Measurements from ENCODE around the gene LYL1. TPM values are rescaled to one million over a fixed set of nuclear protein-coding genes. Genes with fewer than 3 reads are reported as not detected.

LYL1 gene
- total and polyA plus RNA-seq, 2 of the 13 experiments (the other 11 are each of a cell fraction or from before 2014, with no cell fraction given): 0.75 to 0.92 TPM

- TF ChIP-seq NFAT5 (CRISPR knock-in tag; IDR thresholded peaks at IDR 0.05): no peak
- no peak for TF ChIP-seq ZNF329 (CRISPR knock-in tag; IDR thresholded peaks at IDR 0.05; ENCODE audit: low read depth)
- TF ChIP-seq SAFB2 (CRISPR knock-in tag; IDR thresholded peaks at IDR 0.05; ENCODE audit: borderline replicate concordance, low read depth): no peak; the same call in 1 of the 2 replicates
- TF ChIP-seq HDAC6 (IDR thresholded peaks at IDR 0.05; ENCODE audit: low read depth, low read length): no peak
- TF ChIP-seq CREB3 (CRISPR knock-in tag; IDR thresholded peaks at IDR 0.05): no peak
- no peak; the same call in 1 of the 2 replicates for TF ChIP-seq SIN3B (IDR thresholded peaks at IDR 0.05; ENCODE audit: low read length)
- peak; percentile 86 for TF ChIP-seq PATZ1 (CRISPR knock-in tag; IDR thresholded peaks at IDR 0.05)
- TF ChIP-seq MTF2 (CRISPR knock-in tag; IDR thresholded peaks at IDR 0.05; ENCODE audit: borderline replicate concordance): peak; percentile 62; the same call in 1 of the 2 replicates
- peak; percentile 76; the same call in 1 of the 2 replicates for TF ChIP-seq TBX2 (CRISPR knock-in tag; IDR thresholded peaks at IDR 0.05; ENCODE audit: borderline replicate concordance)
- TF ChIP-seq SMYD3 (CRISPR knock-in tag; IDR thresholded peaks at IDR 0.05): peak; percentile 80; the same call in 1 of the 2 replicates
- TF ChIP-seq MED8 (CRISPR knock-in tag; IDR thresholded peaks at IDR 0.05; ENCODE audit: insufficient replicate concordance): peak; percentile 35
- peak; percentile 100 for TF ChIP-seq ZBED4 (CRISPR knock-in tag; IDR thresholded peaks at IDR 0.05; ENCODE audit: borderline replicate concordance)
- no peak for TF ChIP-seq FOXO4 (CRISPR knock-in tag; conservative IDR thresholded peaks at IDR 0.05)
- no peak for TF ChIP-seq BRD4 (CRISPR knock-in tag; IDR thresholded peaks at IDR 0.05)
These were observed 47.7 kb upstream of the LYL1 start, which contains the start of the genes IER2 and STX10 (continued) for GRCh38 chr19:13150187-13150930.
